HEK293 (cell line): Measurements from ENCODE around the gene SCAANT1.

ENCODE experiments used
- ELK4 ChIP-seq: IDR thresholded peaks from 2 replicates; pipeline ENCODE4 v1.6.1; 2011; ENCODE audit warnings: mild to moderate bottlenecking, low read depth, low read length, borderline replicate concordance
- RBAK ChIP-seq: fragments of 450-650 bp; formaldehyde crosslinking; IDR thresholded peaks from 2 replicates; pipeline ENCODE4 v1.5.1; 2016; ENCODE audit warnings: missing biosample characterization, missing genetic modification characterization
- ZBTB1 ChIP-seq: fragments of 450-650 bp; formaldehyde crosslinking; IDR thresholded peaks from 2 replicates; pipeline ENCODE4 v1.5.1; 2016; ENCODE audit warnings: missing biosample characterization, missing genetic modification characterization
- ZBTB48 ChIP-seq: fragments of 450-650 bp; formaldehyde crosslinking; IDR thresholded peaks from 2 replicates; pipeline ENCODE4 v1.5.1; 2016; ENCODE audit warnings: missing biosample characterization, missing genetic modification characterization
- ZBTB49 ChIP-seq: fragments of 450-650 bp; formaldehyde crosslinking; IDR thresholded peaks from 2 replicates; pipeline ENCODE4 v1.5.1; 2016; ENCODE audit warnings: missing biosample characterization, missing genetic modification characterization, low read depth
- ZNF121 ChIP-seq: fragments of 450-650 bp; formaldehyde crosslinking; IDR thresholded peaks from 2 replicates; pipeline ENCODE4 v1.5.1; 2016; ENCODE audit warnings: missing biosample characterization, missing genetic modification characterization
- ZNF629 ChIP-seq: fragments of 450-650 bp; formaldehyde crosslinking; IDR thresholded peaks from 2 replicates; pipeline ENCODE4 v1.5.1; 2017; ENCODE audit warnings: missing biosample characterization, missing genetic modification characterization
- TF ChIP-seq, protein P1 (sequence below): fragments of 450-650 bp; formaldehyde crosslinking; IDR thresholded peaks from 2 replicates; pipeline ENCODE4 v1.5.1; 2016; ENCODE audit warnings: missing biosample characterization, missing genetic modification characterization
- TF ChIP-seq, protein P2 (sequence below): fragments of 450-650 bp; formaldehyde crosslinking; IDR thresholded peaks from 2 replicates; pipeline ENCODE4 v1.5.1; 2016; ENCODE audit warnings: missing biosample characterization, missing genetic modification characterization

- TF ChIP-seq, protein P1, sequence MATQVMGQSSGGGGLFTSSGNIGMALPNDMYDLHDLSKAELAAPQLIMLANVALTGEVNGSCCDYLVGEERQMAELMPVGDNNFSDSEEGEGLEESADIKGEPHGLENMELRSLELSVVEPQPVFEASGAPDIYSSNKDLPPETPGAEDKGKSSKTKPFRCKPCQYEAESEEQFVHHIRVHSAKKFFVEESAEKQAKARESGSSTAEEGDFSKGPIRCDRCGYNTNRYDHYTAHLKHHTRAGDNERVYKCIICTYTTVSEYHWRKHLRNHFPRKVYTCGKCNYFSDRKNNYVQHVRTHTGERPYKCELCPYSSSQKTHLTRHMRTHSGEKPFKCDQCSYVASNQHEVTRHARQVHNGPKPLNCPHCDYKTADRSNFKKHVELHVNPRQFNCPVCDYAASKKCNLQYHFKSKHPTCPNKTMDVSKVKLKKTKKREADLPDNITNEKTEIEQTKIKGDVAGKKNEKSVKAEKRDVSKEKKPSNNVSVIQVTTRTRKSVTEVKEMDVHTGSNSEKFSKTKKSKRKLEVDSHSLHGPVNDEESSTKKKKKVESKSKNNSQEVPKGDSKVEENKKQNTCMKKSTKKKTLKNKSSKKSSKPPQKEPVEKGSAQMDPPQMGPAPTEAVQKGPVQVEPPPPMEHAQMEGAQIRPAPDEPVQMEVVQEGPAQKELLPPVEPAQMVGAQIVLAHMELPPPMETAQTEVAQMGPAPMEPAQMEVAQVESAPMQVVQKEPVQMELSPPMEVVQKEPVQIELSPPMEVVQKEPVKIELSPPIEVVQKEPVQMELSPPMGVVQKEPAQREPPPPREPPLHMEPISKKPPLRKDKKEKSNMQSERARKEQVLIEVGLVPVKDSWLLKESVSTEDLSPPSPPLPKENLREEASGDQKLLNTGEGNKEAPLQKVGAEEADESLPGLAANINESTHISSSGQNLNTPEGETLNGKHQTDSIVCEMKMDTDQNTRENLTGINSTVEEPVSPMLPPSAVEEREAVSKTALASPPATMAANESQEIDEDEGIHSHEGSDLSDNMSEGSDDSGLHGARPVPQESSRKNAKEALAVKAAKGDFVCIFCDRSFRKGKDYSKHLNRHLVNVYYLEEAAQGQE (tag by site-specific recombination): no peak
- TF ChIP-seq ZBTB1 (tag by site-specific recombination) (no peak), ZBTB49 (tag by site-specific recombination) (no peak), ZNF629 (tag by site-specific recombination) (no peak), ZNF121 (tag by site-specific recombination) (no peak), ELK4 (no peak), ZBTB48 (tag by site-specific recombination) (no peak), RBAK (tag by site-specific recombination) (no peak)
- TF ChIP-seq, protein P2, sequence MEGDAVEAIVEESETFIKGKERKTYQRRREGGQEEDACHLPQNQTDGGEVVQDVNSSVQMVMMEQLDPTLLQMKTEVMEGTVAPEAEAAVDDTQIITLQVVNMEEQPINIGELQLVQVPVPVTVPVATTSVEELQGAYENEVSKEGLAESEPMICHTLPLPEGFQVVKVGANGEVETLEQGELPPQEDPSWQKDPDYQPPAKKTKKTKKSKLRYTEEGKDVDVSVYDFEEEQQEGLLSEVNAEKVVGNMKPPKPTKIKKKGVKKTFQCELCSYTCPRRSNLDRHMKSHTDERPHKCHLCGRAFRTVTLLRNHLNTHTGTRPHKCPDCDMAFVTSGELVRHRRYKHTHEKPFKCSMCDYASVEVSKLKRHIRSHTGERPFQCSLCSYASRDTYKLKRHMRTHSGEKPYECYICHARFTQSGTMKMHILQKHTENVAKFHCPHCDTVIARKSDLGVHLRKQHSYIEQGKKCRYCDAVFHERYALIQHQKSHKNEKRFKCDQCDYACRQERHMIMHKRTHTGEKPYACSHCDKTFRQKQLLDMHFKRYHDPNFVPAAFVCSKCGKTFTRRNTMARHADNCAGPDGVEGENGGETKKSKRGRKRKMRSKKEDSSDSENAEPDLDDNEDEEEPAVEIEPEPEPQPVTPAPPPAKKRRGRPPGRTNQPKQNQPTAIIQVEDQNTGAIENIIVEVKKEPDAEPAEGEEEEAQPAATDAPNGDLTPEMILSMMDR (tag by site-specific recombination): no peak
These were observed 34.3 kb downstream of the SCAANT1 start for GRCh38 chr3:63877737-63878393.
